ENCODE measurements around the gene CAMKMT.

The CAMKMT gene

GRCh38 chr2:44547718-44548117 lies 186.0 kb downstream of the CAMKMT start:
- no peak for FAIRE-seq
- no peak for DNase-seq (ENCODE audit: insufficient read length, low spot score)

- FAIRE-seq (no peak), DNase-seq (ENCODE audit: insufficient read length, low spot score) (no peak)
These were observed 186.7 kb downstream of the CAMKMT start for GRCh38 chr2:44548221-44549098.

- no peak for FAIRE-seq
- no peak for DNase-seq (ENCODE audit: insufficient read length, low spot score)
These were observed 187.3 kb downstream of the CAMKMT start for GRCh38 chr2:44549099-44549471.

GRCh38 chr2:44549856-44550255 lies 188.1 kb downstream of the CAMKMT start:
- FAIRE-seq: no peak
- no peak for DNase-seq (ENCODE audit: insufficient read length, low spot score)

- FAIRE-seq (peak; percentile 70), DNase-seq (ENCODE audit: insufficient read length, low spot score) (no peak)
These were observed 188.8 kb downstream of the CAMKMT start for GRCh38 chr2:44550561-44550960.

- FAIRE-seq (no peak), DNase-seq (ENCODE audit: insufficient read length, low spot score) (no peak)
These were observed 189.8 kb downstream of the CAMKMT start for GRCh38 chr2:44551497-44551896.

- no peak for DNase-seq (ENCODE audit: insufficient read length, low spot score)
- no peak for FAIRE-seq
These were observed 191.7 kb downstream of the CAMKMT start for GRCh38 chr2:44553456-44553855.

- DNase-seq (ENCODE audit: insufficient read length, low spot score) (no peak), FAIRE-seq (no peak)
These were observed 194.0 kb downstream of the CAMKMT start for GRCh38 chr2:44555700-44556099.

- no peak for DNase-seq (ENCODE audit: insufficient read length, low spot score)
- peak; percentile 28 for FAIRE-seq
These were observed 197.4 kb downstream of the CAMKMT start for GRCh38 chr2:44559108-44559507.

- DNase-seq (ENCODE audit: insufficient read length, low spot score) (no peak), FAIRE-seq (peak; percentile 14)
These were observed 198.6 kb downstream of the CAMKMT start for GRCh38 chr2:44560352-44560751.

GRCh38 chr2:44560941-44561340 lies 199.2 kb downstream of the CAMKMT start:
- FAIRE-seq (no peak), DNase-seq (ENCODE audit: insufficient read length, low spot score) (no peak)

- DNase-seq (ENCODE audit: insufficient read length, low spot score): no peak
These were observed 201.0 kb downstream of the CAMKMT start for GRCh38 chr2:44562737-44563136.

GRCh38 chr2:44564752-44565151 lies 203.0 kb downstream of the CAMKMT start:
- FAIRE-seq: no peak
- no peak for DNase-seq (ENCODE audit: insufficient read length, low spot score)

More at GRCh38 chr2:44562737-44563136, 201.0 kb downstream of the CAMKMT start:
- no peak for FAIRE-seq

- DNase-seq (ENCODE audit: insufficient read length, low spot score) (no peak), FAIRE-seq (no peak)
These were observed 204.3 kb downstream of the CAMKMT start for GRCh38 chr2:44566059-44566458.

- DNase-seq (ENCODE audit: insufficient read length, low spot score) (no peak), FAIRE-seq (no peak)
These were observed 207.7 kb downstream of the CAMKMT start for GRCh38 chr2:44569491-44569890.

GRCh38 chr2:44570271-44570670 lies 208.5 kb downstream of the CAMKMT start:
- no peak for FAIRE-seq
- no peak for DNase-seq (ENCODE audit: insufficient read length, low spot score)

- DNase-seq (ENCODE audit: insufficient read length, low spot score) (no peak), FAIRE-seq (no peak)
These were observed 209.0 kb downstream of the CAMKMT start for GRCh38 chr2:44570777-44571176.

- FAIRE-seq (no peak), DNase-seq (ENCODE audit: insufficient read length, low spot score) (no peak)
These were observed 210.6 kb downstream of the CAMKMT start for GRCh38 chr2:44572196-44572900.

GRCh38 chr2:44573996-44574395 lies 212.2 kb downstream of the CAMKMT start:
- FAIRE-seq: no peak
- no peak for DNase-seq (ENCODE audit: insufficient read length, low spot score)

GRCh38 chr2:44578471-44579093 lies 216.8 kb downstream of the CAMKMT start:
- FAIRE-seq: peak; percentile 88
- no peak for DNase-seq (ENCODE audit: insufficient read length, low spot score)

GRCh38 chr2:44579115-44579836 lies 217.5 kb downstream of the CAMKMT start:
- FAIRE-seq (no peak), DNase-seq (ENCODE audit: insufficient read length, low spot score) (no peak)
